NAMALWA (cell line): ENCODE measurements around the gene CDC40.
"Not testable (repeated sequence)": the region's sequence is repeated elsewhere in the genome, so short reads cannot be mapped to it uniquely, and the experiment has no call there.

Experiments used
- DNase-seq: peaks from one replicate; pipeline ENCODE4 v3.0.0-alpha.2; 2015; ENCODE audit warnings: low spot score

CDC40 gene

DNA sequence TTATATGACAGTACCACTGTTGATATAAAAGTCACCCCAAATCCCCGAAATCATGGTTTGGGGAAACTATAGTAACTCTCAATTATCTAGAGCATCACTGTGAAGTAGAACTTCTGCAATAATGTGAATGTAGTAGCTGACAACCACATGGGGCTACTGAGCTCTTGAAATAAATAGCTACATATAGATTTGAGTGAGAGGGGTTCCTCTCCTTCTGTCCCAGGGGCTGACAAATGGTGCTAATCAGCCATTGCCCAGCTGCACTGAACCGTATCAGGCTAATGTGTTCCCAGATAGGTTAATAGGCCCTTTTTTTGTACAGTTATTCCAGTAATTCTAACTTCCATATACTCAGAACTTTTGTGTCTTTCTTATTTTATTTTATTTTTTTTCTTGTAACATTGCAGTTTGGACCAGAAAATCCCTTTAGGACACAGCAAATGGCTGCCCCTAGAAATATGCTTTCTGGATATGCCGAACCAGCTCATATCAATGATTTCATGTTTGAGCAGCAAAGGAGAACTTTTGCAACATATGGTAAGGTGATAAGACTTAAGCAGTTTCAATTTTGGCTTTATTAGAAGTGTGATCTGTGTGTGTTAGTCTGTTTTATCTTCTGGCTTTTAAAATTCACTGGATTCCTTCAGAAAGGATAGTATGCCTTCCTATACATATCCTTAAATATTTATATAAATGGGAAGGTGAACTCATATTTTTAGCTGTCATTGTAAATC lies 21.1 kb downstream of the CDC40 start:
- DNase-seq, result no peak

GRCh38 chr6:110207652-110208051 lies 27.4 kb downstream of the CDC40 start:
- DNase-seq, result no peak

GRCh38 chr6:110211753-110212152 lies 31.5 kb downstream of the CDC40 start:
- no peak for DNase-seq

DNA sequence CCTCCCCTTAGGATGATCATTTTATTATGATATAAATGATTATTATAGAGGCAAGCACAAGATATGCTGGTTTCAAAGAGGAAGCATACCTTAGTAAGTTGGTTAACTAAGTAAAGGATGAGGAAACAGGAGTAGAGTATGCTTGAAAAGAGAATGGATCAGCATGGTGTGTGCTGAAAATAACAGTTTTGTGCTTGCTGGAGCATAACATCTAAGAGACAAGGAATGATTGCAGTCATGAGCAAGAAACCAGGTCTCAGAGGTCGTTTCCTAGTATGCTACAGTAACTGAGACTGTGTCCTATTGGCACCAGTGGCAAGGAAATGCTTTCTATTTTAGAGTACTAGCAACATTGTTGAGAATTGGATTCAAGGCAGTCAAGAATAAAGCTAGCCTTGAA lies 34.1 kb downstream of the CDC40 start:
- DNase-seq, result no peak

DNA sequence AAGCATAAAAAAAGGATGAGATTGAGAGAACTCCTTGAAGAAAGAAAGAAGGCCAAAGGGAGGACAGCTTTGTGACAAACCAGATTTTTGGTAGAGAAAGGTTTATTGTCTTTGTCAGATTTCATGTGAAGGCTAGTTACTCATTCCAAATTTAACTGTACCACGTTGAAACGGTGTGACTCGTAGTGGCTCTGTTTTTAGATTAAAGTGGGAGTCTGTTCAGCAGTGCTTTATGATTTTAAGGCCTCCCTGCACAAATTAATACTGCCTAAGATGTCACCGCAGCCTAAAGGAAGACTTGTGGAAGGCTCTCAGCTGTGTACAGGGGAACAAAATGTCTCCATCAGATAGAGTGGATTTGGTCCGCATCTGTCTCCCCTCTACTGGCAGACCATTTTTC lies 35.9 kb downstream of the CDC40 start:
- no peak for DNase-seq

GRCh38 chr6:110217266-110217665 lies 37.0 kb downstream of the CDC40 start:
- no peak for DNase-seq

DNA sequence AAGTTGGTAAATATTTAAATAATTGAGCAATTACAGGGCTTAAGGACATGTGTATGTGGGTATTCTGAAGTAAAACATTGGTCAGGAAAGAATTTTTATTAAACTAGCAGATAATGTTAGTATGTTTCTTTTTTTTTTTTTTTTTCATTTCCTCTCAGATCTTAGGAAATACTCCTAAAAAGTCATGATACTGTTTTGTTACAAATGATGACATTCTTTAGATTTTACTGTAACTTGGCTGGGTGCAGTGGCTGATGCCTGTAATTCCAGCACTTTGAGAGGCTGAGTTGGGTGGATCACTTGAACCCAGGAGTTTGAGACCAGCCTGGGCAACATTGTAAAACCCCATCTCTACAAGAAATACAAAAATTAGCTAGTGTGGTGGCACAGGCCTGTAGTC lies 41.5 kb downstream of the CDC40 start:
- DNase-seq, result no peak

- no peak for DNase-seq
Observed at GRCh38 chr6:110226261-110226660, 46.0 kb downstream of the CDC40 start.

DNA sequence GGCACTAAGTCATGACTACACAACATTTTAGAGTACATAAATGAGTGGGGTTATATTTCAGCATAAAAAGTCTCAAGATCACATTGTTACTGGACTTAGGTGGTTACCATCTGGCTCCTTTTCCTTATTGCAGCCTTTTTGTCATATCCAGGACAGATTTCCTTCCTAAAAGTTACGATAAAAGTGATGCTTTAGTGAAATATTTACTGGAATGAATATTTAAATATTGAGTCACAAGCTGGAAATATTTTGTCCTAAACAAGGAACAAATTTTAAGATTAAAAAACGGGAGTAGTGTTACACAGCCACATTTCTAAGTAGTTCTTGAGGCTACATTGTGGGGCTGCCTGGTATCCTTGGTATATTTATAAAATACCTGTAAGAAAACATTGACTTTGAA lies 52.2 kb downstream of the CDC40 start:
- DNase-seq, result no peak

GRCh38 chr6:110233770-110234374 lies 53.6 kb downstream of the CDC40 start:
- DNase-seq, result peak; percentile 70

GRCh38 chr6:110236007-110236406 lies 55.8 kb downstream of the CDC40 start:
- not testable (repeated sequence) for DNase-seq

- DNase-seq, result no peak
Observed at GRCh38 chr6:110239526-110240274, 59.5 kb downstream of the CDC40 start.

- not testable (repeated sequence) for DNase-seq
Observed at GRCh38 chr6:110244621-110245020, 64.4 kb downstream of the CDC40 start.

DNA sequence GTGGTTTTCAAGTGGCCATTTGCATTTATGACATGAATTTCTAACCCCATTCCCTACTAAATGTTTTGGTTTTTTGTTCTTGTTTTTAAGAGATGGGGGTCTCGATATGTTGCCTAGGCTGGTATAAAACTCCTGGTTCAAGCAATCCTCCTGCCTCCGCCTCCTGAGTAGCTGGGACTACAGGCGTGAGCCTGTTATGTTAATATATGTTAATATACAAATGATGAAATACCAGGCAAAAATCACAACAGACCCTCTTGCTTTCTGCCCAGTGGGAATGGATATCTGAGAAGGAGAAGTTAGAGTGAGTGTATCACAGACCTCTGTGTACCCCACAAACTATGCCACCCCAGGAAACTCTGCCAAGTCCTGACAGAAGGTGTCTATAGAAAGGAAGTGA lies 66.2 kb downstream of the CDC40 start:
- no peak for DNase-seq

DNA sequence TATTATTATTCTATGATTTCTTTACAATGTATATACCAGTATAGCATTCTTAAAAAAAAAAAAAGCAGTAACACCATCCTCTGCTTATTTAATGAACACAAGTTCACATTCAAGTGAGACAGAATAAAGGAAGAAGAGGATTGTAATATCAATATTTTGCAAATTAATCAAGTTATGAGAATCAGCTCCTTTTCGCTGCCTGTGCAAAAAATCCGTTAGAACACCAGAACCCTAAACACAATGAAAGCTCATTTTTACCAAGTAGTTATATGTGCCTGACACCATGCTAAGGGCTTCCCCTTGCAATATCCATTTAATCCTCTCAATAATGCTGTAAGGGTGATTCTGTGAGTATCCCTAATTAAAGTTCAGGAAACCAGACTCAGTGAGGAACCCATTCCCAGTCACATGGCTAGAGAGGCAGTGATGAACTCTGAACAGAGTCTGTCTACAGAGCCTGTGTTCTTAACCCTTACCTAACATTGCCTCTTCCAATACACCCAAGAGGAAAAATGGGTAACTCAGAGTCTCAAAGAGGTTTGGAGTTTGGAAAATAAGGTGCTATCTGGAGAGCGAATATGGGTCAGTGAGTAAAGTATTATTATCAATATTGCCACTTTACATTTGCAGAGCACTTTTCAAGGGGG lies 66.8 kb downstream of the CDC40 start:
- no peak for DNase-seq

GRCh38 chr6:110250058-110250457 lies 69.8 kb downstream of the CDC40 start:
- DNase-seq, result no peak

DNA sequence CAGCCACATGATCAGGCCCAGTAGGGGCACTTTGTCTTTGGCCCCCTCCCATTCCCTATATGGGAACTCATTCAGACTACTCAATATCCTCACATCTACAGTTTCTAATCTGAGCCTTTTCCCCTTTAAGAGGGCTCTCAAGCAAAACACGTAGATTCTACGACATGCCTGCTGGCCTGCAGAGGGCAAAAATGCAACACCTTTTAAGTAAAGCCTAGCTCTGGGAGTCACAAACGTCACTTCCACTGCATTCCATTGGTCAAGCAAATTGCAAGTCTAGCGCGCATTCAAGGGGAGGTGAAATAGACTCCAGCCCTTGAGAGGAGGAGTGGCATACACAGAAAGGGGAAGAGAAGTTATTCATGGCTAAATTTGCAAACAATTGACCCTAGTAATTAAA lies 70.6 kb downstream of the CDC40 start:
- DNase-seq, result no peak

DNA sequence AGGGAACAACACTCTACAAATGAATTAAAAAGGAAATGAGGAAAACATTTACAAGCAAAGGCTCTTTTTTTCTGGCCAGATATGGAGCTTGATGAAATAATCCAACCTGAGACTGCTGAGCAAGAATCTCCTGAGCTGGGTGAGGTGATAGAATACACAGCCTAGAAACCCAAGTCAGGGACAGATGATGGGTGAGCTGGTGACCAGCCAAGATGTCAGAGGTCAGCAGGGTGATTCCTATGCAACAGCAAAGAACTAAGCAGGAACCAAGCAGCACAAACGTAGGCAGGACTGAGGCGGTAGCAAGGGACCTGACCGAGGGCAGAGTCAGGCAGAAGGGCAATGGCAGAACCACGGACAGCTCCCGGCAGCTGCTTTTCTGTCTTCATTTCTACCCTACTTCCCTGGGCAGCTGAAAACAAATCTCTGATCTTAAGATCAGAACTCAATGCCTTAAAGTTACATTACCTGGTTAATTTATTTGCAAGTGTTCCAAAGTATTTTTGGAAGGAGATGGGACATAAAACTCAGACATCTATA lies 75.1 kb downstream of the CDC40 start:
- DNase-seq, result peak; percentile 26

DNA sequence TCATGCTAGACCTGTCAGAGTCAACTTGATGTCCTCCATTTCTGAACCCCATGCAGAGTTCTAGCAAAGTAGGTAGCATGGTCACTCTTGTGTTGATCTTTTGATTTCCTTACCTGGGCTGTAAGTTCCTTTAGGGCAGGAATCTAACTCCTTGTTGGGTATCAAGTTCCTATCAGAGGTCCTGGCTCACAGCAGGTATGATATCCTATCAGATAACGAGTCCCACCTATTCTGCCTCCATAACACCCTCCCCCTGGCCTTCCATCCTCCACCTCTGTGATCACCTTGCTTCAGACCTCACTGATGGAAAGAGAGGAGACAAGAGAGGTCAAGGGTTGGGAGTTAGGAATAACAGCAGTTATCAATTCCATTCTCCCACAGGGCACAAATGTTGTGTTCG lies 76.1 kb downstream of the CDC40 start:
- no peak for DNase-seq

DNA sequence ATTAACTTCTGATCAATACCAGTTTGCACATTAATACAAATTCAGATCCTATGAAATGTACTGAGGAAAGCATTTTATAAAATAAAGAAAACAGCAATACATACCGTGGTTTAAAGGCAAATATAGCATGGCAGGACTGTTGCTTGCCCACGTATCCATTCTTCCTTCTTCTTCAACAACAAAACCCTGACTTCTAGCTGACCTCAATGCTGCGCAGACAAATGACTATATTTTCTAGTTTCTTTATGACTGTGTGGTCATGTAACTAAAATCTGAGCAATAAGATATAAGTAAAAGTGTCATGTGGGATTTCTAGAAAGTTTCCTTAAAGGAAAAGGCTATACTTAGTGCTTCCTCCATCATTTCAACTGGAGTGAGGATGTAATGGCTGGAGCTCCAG lies 85.0 kb downstream of the CDC40 start:
- no peak for DNase-seq

GRCh38 chr6:110266996-110267395 lies 86.8 kb downstream of the CDC40 start:
- no peak for DNase-seq

DNA sequence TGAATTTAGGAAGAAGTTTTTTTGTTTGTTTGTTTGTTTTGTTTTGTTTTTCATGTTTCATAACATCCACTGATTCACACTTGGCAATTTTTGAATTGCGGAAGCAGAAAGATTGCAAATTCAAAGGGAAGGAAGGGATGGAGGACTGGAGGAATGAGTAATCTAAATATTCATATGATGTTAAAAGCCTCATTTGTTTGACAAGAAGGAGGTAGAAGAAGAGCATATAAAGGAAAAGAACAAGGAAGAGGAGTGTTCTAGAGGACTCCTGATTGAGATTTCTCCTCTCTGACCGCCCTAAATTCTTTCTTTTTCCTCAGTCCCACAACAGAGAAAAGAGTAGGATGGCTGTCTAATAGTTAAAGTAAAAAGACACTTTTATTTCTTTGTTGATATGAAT lies 89.4 kb downstream of the CDC40 start:
- no peak for DNase-seq

DNA sequence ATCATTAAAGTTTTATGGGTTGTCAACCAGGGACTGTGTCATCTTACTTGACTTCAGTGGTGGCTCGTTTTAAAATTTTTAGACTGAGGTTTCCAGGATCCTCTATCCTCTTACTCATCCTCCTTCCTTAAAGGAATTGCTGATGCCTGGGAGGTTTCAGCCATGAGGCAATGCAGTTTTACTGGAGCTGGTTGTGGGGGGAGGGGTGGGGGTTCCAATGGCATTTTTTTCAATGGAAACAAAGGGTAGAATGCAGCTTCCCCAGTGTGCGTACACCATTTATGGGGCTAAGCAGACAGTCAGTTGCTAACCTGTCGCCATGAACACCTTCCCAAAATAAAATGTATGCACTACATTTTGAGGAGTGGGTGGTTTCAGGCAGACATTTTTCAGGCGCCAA lies 89.9 kb downstream of the CDC40 start:
- no peak for DNase-seq
